ENCODE results near the gene SIGLEC15.

The SIGLEC15 gene

GRCh38 chr18:45838302-45839070 is 13.0 kb downstream of the SIGLEC15 start:
- TF ChIP-seq, protein P1, sequence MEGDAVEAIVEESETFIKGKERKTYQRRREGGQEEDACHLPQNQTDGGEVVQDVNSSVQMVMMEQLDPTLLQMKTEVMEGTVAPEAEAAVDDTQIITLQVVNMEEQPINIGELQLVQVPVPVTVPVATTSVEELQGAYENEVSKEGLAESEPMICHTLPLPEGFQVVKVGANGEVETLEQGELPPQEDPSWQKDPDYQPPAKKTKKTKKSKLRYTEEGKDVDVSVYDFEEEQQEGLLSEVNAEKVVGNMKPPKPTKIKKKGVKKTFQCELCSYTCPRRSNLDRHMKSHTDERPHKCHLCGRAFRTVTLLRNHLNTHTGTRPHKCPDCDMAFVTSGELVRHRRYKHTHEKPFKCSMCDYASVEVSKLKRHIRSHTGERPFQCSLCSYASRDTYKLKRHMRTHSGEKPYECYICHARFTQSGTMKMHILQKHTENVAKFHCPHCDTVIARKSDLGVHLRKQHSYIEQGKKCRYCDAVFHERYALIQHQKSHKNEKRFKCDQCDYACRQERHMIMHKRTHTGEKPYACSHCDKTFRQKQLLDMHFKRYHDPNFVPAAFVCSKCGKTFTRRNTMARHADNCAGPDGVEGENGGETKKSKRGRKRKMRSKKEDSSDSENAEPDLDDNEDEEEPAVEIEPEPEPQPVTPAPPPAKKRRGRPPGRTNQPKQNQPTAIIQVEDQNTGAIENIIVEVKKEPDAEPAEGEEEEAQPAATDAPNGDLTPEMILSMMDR (IDR thresholded peaks at IDR 0.05; ENCODE audit: low read length, missing control alignments): no peak
- no peak for DNase-seq (ENCODE audit: low read depth)
- H3K4me3 ChIP-seq (replicated peaks; ENCODE audit: low read depth, low read length): no peak overlapping the region

DNA sequence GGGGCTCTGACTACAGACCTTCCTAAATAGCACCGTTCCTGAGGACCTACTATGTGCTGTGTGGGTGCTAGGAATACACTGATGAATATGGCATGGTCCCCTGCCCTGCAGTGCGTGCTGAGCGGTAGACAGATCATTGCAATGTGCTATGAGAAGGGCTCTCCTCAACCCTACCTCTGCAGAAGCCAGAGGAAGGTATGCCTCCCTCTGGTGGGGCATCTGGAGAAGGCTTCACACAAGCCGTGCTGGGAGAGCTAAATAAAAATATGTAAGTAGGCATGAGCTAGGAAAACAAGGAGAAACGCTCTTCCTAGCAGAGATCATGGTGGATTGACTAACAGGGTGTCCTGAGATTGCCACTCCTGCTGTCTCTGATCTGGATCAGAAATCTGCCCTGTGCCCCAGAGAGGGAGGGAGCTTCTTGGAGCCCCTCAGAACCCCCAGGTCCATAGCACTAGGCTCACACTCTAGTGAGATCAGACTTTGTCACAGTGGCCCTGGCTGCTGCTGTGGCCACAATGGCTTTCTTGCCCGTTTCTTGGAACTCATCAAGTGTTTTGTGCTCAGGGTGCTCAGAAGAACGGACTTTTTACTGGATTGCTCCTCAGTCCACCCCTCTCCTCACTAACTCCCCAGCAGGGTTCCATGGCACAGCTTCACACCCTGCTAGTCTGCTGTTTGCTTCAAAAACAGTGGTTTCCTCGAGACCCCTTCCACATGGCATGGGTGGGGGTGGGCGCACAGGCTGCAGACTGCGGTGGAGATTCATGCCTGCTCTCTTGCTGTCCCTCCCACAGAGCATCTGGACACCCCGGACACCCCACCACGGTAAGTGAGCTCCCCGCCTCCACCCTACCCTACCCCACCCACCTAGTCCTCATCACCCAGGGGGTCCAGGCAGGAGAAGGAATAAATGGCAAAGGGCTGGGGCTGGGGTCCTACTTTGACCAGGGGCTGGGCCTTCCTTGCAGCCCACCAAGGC is 14.2 kb downstream of the SIGLEC15 start:
- TF ChIP-seq, protein P1 (IDR thresholded peaks at IDR 0.05; ENCODE audit: low read length, missing control alignments): peak; percentile 89
- no peak overlapping the region for H3K4me3 ChIP-seq (replicated peaks; ENCODE audit: low read depth, low read length)
- peak; percentile 85 for DNase-seq (ENCODE audit: low read depth)

- no peak for DNase-seq (ENCODE audit: low read depth)
- no peak overlapping the region for H3K4me3 ChIP-seq (replicated peaks; ENCODE audit: low read depth, low read length)
- TF ChIP-seq, protein P1 (IDR thresholded peaks at IDR 0.05; ENCODE audit: low read length, missing control alignments): no peak
Observed at GRCh38 chr18:45841060-45841764, 15.7 kb downstream of the SIGLEC15 start.

DNA sequence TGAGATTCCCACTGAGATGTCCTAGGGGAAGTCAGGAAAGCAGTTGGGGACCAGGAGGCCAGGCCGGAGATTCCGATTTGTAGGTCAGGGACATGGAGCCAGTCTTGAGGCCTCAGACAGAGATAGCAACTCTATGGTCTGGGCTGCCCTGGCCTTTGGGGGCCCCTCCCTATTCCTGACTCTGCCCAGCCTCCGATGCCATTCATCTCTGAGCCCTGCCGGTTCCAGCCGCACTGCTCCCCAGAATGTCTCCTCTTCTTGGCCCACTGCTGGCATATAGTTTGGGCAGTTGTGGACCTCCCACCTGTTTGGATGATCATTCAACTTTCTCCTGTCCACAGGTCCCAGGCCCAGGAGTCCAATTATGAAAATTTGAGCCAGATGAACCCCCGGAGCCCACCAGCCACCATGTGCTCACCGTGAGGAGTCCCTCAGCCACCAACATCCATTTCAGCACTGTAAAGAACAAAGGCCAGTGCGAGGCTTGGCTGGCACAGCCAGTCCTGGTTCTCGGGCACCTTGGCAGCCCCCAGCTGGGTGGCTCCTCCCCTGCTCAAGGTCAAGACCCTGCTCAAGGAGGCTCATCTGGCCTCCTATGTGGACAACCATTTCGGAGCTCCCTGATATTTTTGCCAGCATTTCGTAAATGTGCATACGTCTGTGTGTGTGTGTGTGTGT is 16.4 kb downstream of the SIGLEC15 start:
- H3K4me3 ChIP-seq (replicated peaks; ENCODE audit: low read depth, low read length): no peak overlapping the region
- no peak for DNase-seq (ENCODE audit: low read depth)
- TF ChIP-seq, protein P1 (IDR thresholded peaks at IDR 0.05; ENCODE audit: low read length, missing control alignments): no peak

GRCh38 chr18:45843019-45843418 is 17.5 kb downstream of the SIGLEC15 start:
- H3K4me3 ChIP-seq (replicated peaks; ENCODE audit: low read depth, low read length): no peak overlapping the region
- no peak for DNase-seq (ENCODE audit: low read depth)
- TF ChIP-seq, protein P1 (IDR thresholded peaks at IDR 0.05; ENCODE audit: low read length, missing control alignments): no peak

DNA sequence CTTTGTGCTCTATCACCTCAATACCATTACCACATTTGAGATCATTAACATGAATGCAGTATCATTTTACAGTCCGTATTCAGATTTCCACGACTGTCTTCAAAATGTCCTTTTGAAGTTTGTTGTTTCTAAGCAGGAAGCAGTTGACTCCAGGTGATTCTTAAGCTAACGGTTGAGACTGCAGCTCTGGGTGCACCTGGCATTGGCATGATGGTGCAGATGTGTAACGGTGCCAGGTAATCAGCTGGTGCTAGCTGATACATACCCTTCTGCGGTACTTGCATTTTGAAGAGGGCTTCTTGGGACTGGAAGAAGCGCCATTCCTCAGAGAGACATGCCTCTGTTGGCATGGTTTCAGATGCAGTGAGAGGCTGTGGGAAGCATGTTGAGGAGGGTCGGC is 19.5 kb downstream of the SIGLEC15 start:
- no peak for DNase-seq (ENCODE audit: low read depth)
- no peak overlapping the region for H3K4me3 ChIP-seq (replicated peaks; ENCODE audit: low read depth, low read length)
- TF ChIP-seq, protein P1 (IDR thresholded peaks at IDR 0.05; ENCODE audit: low read length, missing control alignments): no peak
